ENCODE measurements around the gene TBCK. TPM values are rescaled to one million over a fixed set of nuclear protein-coding genes. Genes with fewer than 3 reads are reported as not detected.

Gene TBCK
- total and polyA plus RNA-seq, 9 of the 15 experiments (the other 6 are each of a cell fraction or from before 2014, with no cell fraction given) = 5.3 to 26.6 (median 16.2) TPM

DNA sequence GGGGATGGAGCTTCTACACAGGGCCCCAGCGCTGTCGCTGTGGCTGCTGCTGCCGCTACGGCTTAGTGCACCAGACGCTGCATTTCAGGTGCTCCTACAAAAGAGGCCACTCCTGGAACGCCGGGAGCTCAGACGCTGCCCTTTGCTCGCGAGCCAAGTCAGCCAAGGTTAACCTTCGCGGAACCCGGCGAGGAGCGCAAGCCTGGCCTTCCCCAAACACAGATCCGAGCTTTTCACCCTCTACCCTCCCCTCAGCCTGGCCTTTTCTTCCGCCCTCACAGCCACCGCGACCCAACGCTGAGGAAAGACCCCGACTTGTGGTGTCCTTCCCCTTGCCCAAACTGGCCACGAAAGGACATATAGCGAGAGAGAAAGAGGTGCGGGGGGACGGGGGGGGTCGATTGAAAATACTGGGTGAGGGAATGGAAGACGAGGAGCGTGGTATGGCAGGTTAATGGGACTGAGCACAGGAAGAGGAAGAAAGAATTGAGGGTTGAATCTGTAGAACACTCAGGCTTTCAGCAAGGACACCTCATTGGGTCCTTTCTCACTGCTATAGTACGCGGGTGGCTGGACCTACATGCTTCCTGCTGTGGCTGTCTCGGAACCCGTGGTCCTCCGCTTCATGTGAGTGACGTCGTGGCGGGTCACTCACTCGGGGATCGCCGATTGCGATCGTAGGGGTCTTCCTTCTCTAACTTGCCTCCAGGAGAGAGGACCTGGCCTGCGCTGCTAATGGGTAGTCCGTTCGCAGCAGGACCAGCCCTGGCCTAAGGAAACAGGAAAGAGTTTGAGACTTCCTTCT, at the start of gene TBCK, which contains the start of gene AIMP1 (continued):
- TF ChIP-seq POLR2AphosphoS5 (IDR thresholded peaks at IDR 0.05; ENCODE audit: control insufficient read depth, insufficient read depth, low read depth, low read length) (peak; percentile 63), E2F3 (CRISPR knock-in tag; IDR thresholded peaks at IDR 0.05) (no peak), ZBTB7A (IDR thresholded peaks at IDR 0.05; ENCODE audit: borderline replicate concordance, control insufficient read depth, low read depth, low read length) (peak; percentile 23; the same call in 1 of the 2 replicates), BRD9 (IDR thresholded peaks at IDR 0.05; ENCODE audit: low read depth, partially characterized antibody) (no peak), MCM3 (IDR thresholded peaks at IDR 0.05) (no peak), YBX1 (IDR thresholded peaks at IDR 0.05) (no peak), PHF21A (IDR thresholded peaks at IDR 0.05; ENCODE audit: borderline replicate concordance, low read depth) (no peak), ZNF133 (CRISPR knock-in tag; IDR thresholded peaks at IDR 0.05) (no peak), HMG20B (CRISPR knock-in tag; IDR thresholded peaks at IDR 0.05) (no peak), ZNF696 (CRISPR knock-in tag; conservative IDR thresholded peaks at IDR 0.05) (no peak), HDAC3 (IDR thresholded peaks at IDR 0.05; ENCODE audit: borderline replicate concordance, partially characterized antibody) (no peak)
- TF ChIP-seq, protein P1, sequence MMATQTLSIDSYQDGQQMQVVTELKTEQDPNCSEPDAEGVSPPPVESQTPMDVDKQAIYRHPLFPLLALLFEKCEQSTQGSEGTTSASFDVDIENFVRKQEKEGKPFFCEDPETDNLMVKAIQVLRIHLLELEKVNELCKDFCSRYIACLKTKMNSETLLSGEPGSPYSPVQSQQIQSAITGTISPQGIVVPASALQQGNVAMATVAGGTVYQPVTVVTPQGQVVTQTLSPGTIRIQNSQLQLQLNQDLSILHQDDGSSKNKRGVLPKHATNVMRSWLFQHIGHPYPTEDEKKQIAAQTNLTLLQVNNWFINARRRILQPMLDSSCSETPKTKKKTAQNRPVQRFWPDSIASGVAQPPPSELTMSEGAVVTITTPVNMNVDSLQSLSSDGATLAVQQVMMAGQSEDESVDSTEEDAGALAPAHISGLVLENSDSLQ (IDR thresholded peaks at IDR 0.05) = peak; percentile 81
- TF ChIP-seq, protein P2, sequence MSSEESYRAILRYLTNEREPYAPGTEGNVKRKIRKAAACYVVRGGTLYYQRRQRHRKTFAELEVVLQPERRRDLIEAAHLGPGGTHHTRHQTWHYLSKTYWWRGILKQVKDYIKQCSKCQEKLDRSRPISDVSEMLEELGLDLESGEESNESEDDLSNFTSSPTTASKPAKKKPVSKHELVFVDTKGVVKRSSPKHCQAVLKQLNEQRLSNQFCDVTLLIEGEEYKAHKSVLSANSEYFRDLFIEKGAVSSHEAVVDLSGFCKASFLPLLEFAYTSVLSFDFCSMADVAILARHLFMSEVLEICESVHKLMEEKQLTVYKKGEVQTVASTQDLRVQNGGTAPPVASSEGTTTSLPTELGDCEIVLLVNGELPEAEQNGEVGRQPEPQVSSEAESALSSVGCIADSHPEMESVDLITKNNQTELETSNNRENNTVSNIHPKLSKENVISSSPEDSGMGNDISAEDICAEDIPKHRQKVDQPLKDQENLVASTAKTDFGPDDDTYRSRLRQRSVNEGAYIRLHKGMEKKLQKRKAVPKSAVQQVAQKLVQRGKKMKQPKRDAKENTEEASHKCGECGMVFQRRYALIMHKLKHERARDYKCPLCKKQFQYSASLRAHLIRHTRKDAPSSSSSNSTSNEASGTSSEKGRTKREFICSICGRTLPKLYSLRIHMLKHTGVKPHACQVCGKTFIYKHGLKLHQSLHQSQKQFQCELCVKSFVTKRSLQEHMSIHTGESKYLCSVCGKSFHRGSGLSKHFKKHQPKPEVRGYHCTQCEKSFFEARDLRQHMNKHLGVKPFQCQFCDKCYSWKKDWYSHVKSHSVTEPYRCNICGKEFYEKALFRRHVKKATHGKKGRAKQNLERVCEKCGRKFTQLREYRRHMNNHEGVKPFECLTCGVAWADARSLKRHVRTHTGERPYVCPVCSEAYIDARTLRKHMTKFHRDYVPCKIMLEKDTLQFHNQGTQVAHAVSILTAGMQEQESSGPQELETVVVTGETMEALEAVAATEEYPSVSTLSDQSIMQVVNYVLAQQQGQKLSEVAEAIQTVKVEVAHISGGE (CRISPR knock-in tag; IDR thresholded peaks at IDR 0.05) = peak in 1 of 3 experiments; percentile 37; a peak in 1 of 6 replicates
- TF ChIP-seq, protein P3, sequence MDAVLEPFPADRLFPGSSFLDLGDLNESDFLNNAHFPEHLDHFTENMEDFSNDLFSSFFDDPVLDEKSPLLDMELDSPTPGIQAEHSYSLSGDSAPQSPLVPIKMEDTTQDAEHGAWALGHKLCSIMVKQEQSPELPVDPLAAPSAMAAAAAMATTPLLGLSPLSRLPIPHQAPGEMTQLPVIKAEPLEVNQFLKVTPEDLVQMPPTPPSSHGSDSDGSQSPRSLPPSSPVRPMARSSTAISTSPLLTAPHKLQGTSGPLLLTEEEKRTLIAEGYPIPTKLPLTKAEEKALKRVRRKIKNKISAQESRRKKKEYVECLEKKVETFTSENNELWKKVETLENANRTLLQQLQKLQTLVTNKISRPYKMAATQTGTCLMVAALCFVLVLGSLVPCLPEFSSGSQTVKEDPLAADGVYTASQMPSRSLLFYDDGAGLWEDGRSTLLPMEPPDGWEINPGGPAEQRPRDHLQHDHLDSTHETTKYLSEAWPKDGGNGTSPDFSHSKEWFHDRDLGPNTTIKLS (IDR thresholded peaks at IDR 0.05; ENCODE audit: borderline replicate concordance, low read depth) = peak; percentile 76; the same call in 1 of the 2 replicates
- TF ChIP-seq, protein P4, sequence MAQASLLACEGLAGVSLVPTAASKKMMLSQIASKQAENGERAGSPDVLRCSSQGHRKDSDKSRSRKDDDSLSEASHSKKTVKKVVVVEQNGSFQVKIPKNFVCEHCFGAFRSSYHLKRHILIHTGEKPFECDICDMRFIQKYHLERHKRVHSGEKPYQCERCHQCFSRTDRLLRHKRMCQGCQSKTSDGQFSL (CRISPR knock-in tag; IDR thresholded peaks at IDR 0.05) = peak; percentile 90
- TF ChIP-seq, protein P4 (tag; IDR thresholded peaks at IDR 0.05) = peak in 1 of 2 experiments; percentile 66; a peak in 1 of 4 replicates
- TF ChIP-seq, protein P5, sequence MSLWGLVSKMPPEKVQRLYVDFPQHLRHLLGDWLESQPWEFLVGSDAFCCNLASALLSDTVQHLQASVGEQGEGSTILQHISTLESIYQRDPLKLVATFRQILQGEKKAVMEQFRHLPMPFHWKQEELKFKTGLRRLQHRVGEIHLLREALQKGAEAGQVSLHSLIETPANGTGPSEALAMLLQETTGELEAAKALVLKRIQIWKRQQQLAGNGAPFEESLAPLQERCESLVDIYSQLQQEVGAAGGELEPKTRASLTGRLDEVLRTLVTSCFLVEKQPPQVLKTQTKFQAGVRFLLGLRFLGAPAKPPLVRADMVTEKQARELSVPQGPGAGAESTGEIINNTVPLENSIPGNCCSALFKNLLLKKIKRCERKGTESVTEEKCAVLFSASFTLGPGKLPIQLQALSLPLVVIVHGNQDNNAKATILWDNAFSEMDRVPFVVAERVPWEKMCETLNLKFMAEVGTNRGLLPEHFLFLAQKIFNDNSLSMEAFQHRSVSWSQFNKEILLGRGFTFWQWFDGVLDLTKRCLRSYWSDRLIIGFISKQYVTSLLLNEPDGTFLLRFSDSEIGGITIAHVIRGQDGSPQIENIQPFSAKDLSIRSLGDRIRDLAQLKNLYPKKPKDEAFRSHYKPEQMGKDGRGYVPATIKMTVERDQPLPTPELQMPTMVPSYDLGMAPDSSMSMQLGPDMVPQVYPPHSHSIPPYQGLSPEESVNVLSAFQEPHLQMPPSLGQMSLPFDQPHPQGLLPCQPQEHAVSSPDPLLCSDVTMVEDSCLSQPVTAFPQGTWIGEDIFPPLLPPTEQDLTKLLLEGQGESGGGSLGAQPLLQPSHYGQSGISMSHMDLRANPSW (CRISPR knock-in tag; IDR thresholded peaks at IDR 0.05) = no peak

All from K562 (cell line).